SW480 (cell line): ENCODE data around the gene MAP3K20.
A peak's percentile ranks its signal among the peaks of the same experiment; 100 is the strongest.
"Not testable (repeated sequence)": the region's sequence is repeated elsewhere in the genome, so short reads cannot be mapped to it uniquely, and the experiment has no call there.

ENCODE experiments used
- DNase-seq: peaks from one replicate; pipeline ENCODE4 v3.0.0-alpha.2; 2016; ENCODE audit warnings: low spot score

The MAP3K20 gene

DNA sequence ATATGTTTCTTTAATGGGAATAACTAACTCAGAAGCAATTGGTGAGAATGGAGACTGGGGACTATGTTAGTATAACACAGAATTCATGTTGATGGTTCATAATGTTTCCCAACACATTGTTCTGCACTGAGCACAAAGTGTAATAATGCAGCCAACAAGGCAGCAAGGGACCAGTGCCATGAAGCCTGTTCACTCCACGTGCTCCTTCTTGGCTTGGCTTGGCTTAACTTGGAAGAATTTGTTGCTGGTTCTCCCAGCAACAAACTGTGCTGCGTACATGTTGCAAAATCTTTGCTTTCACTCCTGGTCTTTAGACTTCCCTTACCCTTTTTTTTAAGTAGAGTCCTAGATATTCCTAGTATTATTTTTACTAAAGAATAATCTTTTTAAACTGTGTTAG lies 129.7 kb downstream of the MAP3K20 start:
- no peak for DNase-seq

DNA sequence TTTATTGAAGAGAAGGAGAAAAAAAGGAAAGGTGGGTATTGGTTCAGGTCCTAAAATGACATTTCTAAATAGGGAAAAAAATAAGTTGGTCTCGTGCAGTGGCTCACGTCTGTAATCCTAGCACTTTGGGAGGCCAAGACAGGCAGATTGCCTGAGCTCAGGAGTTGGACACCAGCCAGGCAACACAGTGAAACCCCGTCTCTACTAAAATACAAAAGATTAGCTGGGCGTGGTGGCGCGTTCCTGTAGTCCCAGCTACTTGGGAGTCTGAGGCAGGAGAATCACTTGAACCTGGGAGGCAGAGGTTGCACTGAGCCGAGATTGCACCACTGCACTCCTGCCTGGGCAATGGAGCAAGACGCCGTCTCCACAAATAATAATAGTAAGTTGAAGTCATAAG lies 131.5 kb downstream of the MAP3K20 start:
- DNase-seq, result not testable (repeated sequence)

DNA sequence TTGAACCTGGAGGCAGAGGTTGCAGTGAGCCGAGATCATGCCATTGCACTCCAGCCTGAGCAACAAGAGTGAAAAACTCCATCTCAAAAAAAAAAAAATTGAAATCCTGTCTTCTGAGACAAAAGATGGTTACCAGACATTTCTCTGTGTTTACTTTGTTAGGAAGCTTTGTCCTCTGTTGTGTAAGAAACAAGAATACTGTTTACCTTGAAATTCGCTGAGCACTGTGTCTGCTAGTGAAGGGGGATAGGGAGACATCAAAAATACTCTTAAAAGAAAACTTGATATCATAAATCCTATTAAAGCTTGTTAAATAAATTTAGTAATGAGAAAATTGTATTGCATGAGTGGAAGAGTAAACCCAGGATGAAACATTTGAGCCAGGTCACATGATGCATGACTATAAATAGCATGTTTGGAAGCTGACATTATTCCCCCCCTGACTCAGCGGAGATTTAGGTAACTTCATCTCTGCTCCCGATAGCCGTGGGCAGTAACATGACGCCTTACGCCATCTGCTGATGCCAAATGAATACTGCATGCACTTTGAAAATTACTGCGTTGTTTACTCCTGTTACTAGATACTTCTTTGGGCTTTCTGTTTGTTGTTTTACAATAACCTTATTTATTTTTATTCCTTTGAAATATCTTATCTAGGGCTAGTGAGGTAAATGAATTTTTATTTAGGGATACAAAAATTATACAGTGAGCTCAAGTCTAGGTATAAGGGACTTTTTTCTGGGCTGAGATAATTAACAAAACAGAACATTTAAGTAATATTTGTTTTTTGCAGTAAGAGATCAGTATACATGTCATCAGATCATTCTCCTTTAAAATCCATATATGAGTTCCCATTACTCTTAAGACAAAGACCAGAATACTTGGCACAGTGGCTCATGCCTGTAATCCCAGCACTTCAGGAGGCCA lies 134.9 kb downstream of the MAP3K20 start:
- DNase-seq, result peak; percentile 78

DNA sequence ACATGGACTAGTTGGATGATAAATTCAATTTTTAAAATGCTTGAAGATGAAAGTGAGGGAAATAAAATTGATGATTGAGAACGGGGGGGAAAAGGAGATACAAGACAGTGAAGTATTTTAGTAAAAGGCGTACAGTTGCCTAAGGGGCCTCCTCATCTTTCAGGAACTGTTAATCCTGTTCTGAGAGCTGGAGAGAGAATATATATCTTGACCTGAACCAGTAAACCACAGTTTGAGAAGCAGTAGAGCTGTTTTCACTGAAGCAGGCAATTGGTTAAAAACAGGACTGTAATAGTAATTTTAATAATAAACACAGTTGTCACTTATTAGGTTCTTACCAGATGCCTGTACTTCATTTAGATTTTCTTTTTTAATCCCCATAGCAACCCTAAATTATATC lies 137.5 kb downstream of the MAP3K20 start:
- no peak for DNase-seq

DNA sequence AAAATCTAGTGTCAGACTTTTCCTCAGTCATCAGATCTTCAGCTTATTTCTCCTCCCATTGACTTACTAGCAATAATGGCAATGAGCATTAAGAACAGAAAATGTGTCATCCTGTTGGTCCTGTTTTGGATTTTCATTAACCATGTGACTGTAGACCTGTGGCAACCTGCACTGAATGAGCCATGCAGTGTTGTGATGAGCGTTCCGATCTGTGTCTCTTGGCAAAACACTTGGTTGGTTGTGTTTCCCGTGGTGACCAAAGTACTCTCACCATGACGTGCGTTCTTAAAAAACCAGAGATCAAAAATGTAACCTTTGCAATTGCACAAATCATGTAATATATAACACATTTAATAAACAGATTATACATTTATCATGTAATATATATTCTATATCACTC lies 138.6 kb downstream of the MAP3K20 start:
- no peak for DNase-seq

DNA sequence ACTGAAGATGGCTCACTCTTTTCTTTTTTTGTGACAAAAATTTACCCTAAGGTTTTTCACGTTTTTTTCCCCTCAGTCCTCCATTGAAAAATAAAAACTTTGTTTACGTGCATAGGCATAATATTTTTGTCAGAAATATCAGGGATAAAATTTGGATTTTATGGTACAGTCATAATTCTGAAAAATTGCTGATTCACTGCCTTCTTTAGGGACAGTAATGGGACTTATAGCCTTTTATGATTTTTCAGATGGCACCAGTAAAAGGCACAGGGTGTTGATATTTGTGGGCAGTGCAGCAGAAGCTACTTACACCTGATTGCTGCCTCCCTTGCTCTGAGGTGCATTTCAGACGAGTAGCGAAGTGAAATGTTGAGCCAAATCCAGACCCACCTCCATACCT lies 139.7 kb downstream of the MAP3K20 start:
- no peak for DNase-seq

DNA sequence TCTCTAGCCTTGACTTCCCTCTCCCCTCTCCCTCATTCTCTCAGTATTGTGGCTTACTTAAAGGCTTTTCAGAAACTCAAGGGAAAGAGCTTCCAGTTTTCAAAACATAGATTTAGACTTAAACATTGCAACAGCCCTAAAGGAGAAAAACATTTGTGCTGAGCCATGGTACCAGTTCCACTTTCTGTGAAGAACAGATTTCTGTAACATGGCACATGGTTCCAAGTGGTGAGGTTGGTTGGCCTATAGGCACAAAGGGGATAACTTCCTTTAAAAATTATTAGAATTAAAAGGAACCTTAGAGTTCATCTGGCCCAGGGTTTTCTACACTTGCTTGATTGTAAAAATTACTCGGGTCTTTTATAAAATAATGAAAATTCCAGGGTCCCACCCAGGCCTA lies 140.4 kb downstream of the MAP3K20 start:
- no peak for DNase-seq

DNA sequence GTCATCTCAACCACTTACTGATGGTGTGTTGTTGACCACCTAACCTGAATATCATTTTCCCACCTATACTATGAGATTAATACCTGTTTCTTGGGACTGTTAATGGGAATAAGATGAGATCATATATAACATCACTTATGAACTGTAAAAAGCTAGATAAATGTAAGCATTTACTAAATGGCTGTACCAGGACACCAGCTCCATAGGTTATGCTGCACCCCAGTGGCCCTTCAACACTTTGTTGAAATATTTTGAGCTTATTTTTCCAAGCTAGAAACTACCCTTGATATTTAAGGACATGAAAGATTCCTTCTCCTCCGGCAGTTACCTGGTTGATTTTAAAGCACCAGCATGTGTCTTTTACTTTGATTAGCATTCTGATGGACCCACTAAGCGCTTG lies 141.0 kb downstream of the MAP3K20 start:
- DNase-seq, result no peak

DNA sequence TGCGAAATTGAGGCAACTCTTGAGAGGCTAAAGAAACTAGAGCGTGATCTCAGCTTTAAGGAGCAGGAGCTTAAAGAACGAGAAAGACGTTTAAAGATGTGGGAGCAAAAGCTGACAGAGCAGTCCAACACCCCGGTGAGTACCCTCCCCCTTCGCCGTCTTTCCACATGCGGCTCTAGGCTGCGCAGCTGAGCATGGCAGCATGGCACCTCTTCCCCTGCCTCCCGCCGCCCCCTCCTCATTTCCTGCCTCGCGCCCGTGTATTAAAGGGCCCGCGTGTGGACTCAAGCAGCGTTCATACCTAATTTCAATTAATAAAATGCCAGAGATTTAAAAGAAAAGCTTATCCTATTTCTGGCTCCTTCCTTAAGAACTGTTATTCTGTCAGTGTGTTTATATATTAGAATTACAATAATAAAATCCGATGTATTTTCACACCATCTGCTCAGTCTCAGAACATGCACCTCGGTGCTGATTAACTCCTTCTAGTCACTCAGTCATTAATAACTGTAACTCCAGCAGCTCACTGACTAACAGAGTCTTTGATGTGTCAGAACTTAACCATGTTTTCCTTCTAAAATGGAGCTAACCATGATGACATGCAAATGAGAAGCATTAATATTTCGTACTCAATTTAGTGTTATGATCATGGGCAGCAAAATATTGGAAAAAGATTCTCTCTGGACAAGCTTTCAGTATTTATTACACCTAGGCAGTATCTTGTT lies 141.6 kb downstream of the MAP3K20 start:
- DNase-seq, result no peak

DNA sequence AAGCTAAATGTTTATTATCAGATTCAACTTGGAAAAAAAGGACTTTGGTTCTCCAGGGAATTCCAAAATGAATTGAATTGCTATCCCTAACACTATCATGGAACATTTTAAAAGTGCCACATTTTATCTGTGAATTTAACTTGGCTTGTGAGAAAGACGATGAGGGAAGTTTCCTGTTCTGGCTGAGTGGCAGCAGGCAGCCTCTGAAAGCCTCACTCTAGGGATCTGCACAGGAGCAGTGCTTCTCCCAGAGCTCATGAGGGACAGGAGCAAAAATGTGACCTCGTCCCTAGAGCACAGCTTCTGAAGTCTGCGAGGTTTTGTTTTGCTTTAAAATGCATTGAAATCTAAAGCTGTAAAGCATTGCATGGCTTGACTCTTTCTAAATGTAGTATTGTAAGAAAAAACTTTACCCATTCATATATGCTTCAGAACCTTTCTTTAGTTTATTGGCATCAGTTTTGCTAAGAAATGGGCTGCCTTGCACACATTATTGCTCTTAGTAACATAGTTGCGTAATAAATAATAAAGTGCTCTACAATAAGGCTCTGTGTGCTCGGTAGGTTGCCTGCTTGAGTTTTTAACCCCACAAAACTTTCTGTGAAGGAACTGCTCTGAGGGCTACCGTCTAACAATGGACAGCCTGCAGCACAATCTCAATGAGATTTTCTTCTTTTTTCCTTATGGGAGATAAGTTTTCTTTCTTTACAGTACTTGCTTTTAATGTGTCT lies 142.8 kb downstream of the MAP3K20 start:
- no peak for DNase-seq

DNA sequence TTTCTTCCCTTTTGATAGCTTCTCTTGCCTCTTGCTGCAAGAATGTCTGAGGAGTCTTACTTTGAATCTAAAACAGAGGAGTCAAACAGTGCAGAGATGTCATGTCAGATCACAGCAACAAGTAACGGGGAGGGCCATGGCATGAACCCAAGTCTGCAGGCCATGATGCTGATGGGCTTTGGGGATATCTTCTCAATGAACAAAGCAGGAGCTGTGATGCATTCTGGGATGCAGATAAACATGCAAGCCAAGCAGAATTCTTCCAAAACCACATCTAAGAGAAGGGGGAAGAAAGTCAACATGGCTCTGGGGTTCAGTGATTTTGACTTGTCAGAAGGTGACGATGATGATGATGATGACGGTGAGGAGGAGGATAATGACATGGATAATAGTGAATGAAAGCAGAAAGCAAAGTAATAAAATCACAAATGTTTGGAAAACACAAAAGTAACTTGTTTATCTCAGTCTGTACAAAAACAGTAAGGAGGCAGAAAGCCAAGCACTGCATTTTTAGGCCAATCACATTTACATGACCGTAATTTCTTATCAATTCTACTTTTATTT lies 145.6 kb downstream of the MAP3K20 start:
- no peak for DNase-seq

DNA sequence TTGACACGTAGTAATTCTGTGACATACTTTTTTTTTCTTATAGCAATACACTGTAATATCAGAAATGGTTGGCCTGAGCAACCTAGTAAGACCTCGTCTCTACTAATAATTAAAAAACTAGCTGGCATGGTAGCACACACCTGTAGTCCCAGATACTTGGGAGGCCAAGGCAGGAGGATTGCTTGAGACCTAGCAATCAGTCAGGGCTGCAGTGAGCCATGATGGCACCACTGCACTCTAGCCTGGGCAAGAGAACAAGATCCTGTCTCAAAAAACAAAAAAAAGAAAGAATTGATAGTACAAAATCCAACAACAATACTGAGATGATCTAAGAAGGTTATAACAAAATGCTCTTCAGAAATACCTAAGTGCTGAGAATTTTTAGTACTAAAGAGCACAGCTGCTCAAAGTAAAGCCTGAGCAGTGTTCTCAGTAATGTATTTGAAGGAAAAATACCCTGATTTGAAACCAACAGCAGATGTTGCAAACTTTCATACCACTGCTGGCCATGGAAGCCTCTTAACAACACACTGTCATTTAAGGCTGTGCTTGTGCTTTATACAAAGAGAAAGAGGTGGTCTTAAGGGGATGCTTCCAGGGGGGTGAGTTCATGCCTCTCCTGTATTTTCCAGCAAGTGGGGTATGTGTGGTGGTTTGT lies 146.4 kb downstream of the MAP3K20 start:
- DNase-seq, result no peak

DNA sequence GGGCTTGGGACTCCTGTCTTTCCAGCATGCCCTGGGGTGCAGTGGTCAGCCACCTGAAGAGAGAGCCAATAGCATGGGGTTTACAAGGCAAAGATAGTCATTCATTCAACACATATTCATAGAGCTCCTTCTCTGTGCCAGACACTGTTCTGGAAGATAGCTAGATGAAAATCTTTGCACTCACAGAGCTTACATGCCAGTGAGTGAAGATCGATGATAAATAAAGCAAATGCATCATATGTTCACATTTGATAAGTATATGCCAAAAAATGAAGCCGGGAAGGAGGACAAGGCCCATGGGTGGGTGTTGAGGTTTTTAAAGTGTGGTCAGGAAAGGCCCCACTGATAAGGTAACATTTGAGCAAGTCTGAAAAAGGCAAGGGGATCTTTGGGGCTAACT lies 148.2 kb downstream of the MAP3K20 start:
- no peak for DNase-seq

DNA sequence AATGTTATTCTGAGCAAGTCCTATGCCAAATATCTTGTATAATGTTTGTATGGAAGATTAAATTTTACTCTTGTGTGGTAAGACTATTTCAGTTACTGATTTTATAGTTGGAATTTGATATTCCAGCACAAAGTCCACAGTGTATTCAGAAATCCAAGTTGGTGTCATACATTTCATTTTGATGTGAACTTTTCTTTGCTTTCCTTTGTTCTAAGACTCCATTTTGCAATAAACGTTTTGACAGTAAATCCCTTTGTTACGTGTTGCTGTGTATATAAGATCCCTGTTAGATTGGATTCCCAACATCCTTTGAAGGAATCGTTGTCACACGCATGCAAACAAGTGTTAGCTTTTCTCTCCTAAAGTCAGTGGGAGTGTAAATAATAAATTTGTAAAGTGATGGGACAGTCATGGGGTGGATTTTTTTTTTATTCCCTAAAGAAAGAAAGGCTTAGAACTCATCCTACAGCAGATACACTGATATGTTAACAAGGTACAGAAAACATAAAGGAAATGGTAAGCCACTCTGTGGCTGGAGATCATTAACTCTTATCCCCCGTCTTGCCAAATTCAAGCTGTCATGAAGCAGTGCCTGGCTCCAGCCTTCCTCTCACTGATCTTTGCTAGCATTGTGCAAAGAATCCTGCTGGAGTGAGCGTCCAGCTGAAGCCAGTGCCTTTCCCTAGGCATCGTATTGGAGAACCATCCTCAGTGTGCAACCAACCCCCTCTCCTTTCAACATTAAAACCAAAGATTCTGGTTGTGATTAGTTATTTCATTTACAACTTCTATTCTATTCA lies 151.5 kb downstream of the MAP3K20 start:
- DNase-seq, result no peak

DNA sequence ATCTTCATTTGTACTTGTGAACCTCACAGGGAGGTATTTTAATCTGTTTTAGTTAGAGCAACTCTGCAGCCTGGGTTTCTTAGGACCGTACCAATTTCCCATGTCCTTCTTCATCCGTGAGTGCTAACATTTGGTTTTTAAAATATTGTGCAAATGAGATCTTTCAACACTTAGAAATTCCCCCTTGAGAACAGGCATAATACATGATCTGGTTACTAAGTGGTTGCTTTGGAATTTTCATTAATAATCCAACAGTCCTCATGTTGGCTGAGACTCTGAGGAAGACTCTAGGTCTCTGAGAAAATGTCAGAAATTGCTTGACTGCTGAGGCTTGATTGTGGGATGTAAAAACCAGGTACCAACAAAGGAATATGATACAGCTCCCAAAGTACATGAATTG lies 153.4 kb downstream of the MAP3K20 start:
- no peak for DNase-seq

DNA sequence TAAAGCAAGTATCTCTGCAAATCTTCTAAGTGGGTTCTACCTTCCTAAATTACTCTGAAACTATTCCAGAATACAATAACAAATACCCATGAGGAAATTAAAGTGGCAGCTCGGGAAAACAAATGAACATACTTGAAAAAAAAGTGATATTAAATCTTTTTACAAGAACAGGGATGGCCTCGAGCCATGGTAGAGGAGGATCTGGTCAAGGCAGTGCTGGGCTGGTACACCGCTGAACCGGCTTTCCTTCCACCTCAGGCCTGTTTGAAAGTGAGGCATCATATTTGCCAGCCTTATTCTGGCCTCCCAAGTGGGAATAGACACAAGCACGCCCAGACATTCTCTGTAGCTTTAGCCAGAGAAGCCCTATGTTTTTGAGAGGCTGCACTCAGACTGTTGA lies 154.5 kb downstream of the MAP3K20 start:
- DNase-seq, result no peak

DNA sequence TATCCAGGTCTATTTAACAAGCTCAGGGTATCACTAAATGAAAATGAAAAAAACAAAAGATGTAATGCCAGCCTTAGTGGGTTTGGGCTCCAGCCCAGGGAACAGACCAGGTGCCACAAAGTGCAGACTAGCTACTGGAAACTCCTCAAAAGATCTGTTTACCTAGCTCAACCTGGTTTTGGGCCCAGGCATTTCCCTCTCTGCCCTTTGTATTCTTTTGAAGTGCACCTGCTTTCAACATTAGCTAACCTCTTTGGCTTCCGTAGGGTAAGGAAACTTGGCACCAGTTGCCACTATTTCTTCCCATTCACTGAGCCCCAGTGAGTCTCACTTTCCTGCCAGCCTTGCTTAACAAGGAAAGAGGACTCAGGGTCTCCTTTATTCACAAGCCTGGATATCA lies 155.4 kb downstream of the MAP3K20 start:
- DNase-seq, result peak; percentile 18

DNA sequence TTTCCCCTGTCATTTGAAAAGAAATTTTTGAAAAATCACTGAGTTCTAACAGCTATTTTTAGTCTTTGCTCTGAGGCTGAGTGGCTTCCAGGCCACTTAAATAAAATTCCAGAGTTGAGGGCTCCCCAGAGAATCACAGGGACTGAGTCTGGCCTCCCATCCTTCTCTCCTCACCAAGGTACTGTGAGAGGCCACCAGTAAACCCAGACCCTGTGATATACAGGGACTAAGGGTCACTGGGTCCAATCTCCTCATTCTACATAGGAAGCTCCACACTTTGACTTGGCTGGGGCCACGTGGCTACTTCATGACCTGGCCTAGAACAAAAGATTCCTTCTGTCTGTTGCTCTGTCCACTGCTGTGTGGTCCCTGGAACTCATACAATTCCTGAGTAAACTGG lies 155.8 kb downstream of the MAP3K20 start:
- DNase-seq, result no peak

DNA sequence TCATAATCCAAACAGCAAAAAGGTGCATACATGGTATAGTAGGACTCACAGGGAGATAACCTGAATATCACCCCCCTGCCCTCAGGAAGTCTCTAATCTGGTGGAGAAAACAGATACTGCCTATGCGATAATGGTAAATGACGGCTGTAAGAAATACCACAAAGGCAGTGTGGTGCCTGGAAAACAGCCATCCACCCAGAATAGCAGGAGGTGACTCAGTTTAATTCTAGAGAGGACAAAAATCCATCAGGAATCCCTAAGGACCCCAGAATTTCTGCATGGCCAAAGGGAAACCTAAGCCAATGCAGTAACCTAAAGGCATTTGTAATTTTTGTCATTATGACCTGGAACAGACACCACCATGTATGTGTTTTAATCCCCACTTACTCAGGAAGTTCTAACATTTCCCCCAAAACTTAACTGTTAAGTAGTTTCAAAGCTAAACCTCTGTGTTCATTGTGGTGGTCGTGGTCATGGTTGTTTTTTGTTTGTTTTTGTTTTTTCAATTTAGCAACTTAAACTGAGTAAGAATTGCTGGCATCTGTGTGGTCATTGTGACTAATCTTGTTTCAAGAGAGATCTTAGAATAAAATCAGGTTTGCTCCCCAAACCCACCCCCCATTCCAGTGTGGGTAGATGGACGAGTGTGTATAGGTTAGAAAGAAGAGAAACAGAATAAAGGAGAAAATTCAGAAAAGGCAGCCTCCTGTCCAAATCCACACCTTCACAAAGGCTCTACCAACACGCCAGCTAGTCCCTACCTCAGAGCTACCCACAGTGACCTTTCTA lies 157.5 kb downstream of the MAP3K20 start:
- DNase-seq, result no peak
